Measurements from ENCODE around the gene UTP25.

DNA sequence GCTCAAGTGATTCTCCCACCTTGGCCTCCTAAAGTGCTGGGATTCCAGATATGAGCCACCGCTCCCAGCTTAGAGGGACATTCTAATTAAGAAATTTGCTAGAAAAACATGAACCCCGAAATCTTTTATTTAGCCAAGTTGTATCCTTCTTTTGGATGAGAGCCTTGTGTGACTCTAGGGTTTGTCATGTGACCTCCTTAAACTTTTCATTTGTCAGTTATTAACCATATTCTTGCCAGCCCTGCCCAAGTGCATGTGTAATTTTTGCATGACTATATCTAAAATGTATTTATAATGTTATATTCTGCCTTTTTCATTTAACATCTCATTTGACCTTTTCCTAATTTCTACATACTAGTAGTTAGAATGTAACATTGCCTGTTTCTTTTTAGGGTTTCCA lies 1.9 kb downstream of the UTP25 start:
- TF ChIP-seq, protein P1, sequence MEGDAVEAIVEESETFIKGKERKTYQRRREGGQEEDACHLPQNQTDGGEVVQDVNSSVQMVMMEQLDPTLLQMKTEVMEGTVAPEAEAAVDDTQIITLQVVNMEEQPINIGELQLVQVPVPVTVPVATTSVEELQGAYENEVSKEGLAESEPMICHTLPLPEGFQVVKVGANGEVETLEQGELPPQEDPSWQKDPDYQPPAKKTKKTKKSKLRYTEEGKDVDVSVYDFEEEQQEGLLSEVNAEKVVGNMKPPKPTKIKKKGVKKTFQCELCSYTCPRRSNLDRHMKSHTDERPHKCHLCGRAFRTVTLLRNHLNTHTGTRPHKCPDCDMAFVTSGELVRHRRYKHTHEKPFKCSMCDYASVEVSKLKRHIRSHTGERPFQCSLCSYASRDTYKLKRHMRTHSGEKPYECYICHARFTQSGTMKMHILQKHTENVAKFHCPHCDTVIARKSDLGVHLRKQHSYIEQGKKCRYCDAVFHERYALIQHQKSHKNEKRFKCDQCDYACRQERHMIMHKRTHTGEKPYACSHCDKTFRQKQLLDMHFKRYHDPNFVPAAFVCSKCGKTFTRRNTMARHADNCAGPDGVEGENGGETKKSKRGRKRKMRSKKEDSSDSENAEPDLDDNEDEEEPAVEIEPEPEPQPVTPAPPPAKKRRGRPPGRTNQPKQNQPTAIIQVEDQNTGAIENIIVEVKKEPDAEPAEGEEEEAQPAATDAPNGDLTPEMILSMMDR (IDR thresholded peaks at IDR 0.05): no peak
- TF ChIP-seq EP300 (IDR thresholded peaks at IDR 0.05) (no peak), POLR2A (IDR thresholded peaks at IDR 0.05) (no peak)

Data from tibial nerve (tissue), 4 donors.